Activated CD8-positive, alpha-beta memory T cell treated with anti-CD3 and anti-CD28 coated beads, Interleukin-2, amount 10 ng/mL, durations not matched to agents 7 days and 5 days (primary cell): Measurements from ENCODE around the gene MYNN. TPM values are rescaled to one million over a fixed set of nuclear protein-coding genes. Genes with fewer than 3 reads are reported as not detected.
A peak's percentile ranks its signal among the peaks of the same experiment; 100 is the strongest.
"Not testable (repeated sequence)": the region's sequence is repeated elsewhere in the genome, so short reads cannot be mapped to it uniquely, and the experiment has no call there.

Experiments used
- ATAC-seq: fragments of 150-1000 bp; cut with Tn5 transposase; one replicate; pipeline ENCODE4 v1.10.0; 2021; ENCODE audit warnings: moderate library complexity
- CTCF ChIA-PET: fragments of 350-600 bp; sonication (Branson Sonifier 250); formaldehyde crosslinking; loops from one replicate; lab custom pipeline; 2021; ENCODE audit warnings: antibody characterized with exemption; lab: Charles Lee
- DNase-seq: peaks from one replicate; pipeline ENCODE4 v3.0.0-alpha.2; 2020
- H3K27ac Mint-ChIP-seq: one replicate; pipeline ENCODE4 v1.8.0; 2021; ENCODE audit warnings: mild to moderate bottlenecking, mixed read lengths
- H3K27me3 Mint-ChIP-seq: one replicate; pipeline ENCODE4 v1.8.0; 2021; ENCODE audit warnings: mixed read lengths
- H3K36me3 Mint-ChIP-seq: one replicate; pipeline ENCODE4 v1.8.0; 2021; ENCODE audit warnings: mild to moderate bottlenecking, mixed read lengths
- H3K4me1 Mint-ChIP-seq: one replicate; pipeline ENCODE4 v1.8.0; 2021; ENCODE audit warnings: mixed read lengths
- H3K4me3 Mint-ChIP-seq: one replicate; pipeline ENCODE4 v1.8.0; 2021; ENCODE audit warnings: mild to moderate bottlenecking, moderate library complexity, mixed read lengths
- H3K9me3 Mint-ChIP-seq: one replicate; pipeline ENCODE4 v1.8.0; 2022; ENCODE audit warnings: low read depth, mixed read lengths
- total RNA-seq, 2 experiments: library from RNA; stranded (reverse); gene quantifications; one replicate each; pipeline ENCODE4 v1.2.3, GENCODE V29; 2021

MYNN gene
- total RNA-seq: 10 to 100 TPM; 15.3 to 16.9 TPM

- peak; percentile 82 for ATAC-seq
Measured at GRCh38 chr3:169772897-169773816, at the start of gene MYNN. MYNN (plus strand) TSS chr3:169773396; CDS start chr3:169774296, 900 bp downstream.

GRCh38 chr3:169731857-169732256 is 41.3 kb upstream of the MYNN start:
- H3K4me1 Mint-ChIP-seq, CTCF ChIA-PET, ATAC-seq, DNase-seq, H3K9me3 Mint-ChIP-seq, H3K4me3 Mint-ChIP-seq, H3K36me3 Mint-ChIP-seq, H3K27ac Mint-ChIP-seq: not testable (repeated sequence)
- H3K27me3 Mint-ChIP-seq: peaks cover 31% of the 10 kb centered on the region

More at GRCh38 chr3:169772897-169773816, at the start of gene MYNN:
- H3K4me3 Mint-ChIP-seq: peak within 1 kb of the TSS; percentile 96
- H3K4me1 Mint-ChIP-seq: peaks cover 40% of the 10 kb centered on the region
- no peaks in the 10 kb centered on the region for H3K9me3 Mint-ChIP-seq
- H3K36me3 Mint-ChIP-seq: peaks cover 24% of the 10 kb centered on the region
- DNase-seq: peak; percentile 96
- peak within 1 kb of the TSS; percentile 99 for H3K27ac Mint-ChIP-seq
- no peaks in the 10 kb centered on the region for H3K27me3 Mint-ChIP-seq
- CTCF ChIA-PET: interaction anchor here (0.7 to 2.0 kb wide), 8 partner anchors 8 to 406 kb away, joined by 3 to 12 read pairs (median 4); no protein-coding TSS in a partner anchor

- DNase-seq (no peak), ATAC-seq (no peak)
- Mint-ChIP-seq H3K27me3 (peaks cover 2% of the 10 kb centered on the region), H3K4me3 (no peak overlapping the region), H3K36me3 (no peaks in the 10 kb centered on the region), H3K27ac (no peak overlapping the region), H3K4me1 (no peaks in the 10 kb centered on the region), H3K9me3 (peaks cover 5% of the 10 kb centered on the region)
- CTCF ChIA-PET: interaction anchor here (1.0 kb wide), 1 partner anchor 15 kb away, joined by 3 read pairs; no protein-coding TSS in a partner anchor
Measured at GRCh38 chr3:169739067-169739466, 34.1 kb upstream of the MYNN start.

- no peak for DNase-seq
Measured at GRCh38 chr3:169744366-169745054, 28.7 kb upstream of the MYNN start.

GRCh38 chr3:169746924-169747323 is 26.3 kb upstream of the MYNN start:
- peaks cover 7% of the 10 kb centered on the region for H3K4me1 Mint-ChIP-seq
- CTCF ChIA-PET: no interaction called here
- H3K27ac Mint-ChIP-seq: no peak overlapping the region
- no peaks in the 10 kb centered on the region for H3K9me3 Mint-ChIP-seq
- DNase-seq (no peak), ATAC-seq (no peak)
- H3K4me3 Mint-ChIP-seq: no peak overlapping the region
- H3K27me3 Mint-ChIP-seq: peaks cover 28% of the 10 kb centered on the region
- H3K36me3 Mint-ChIP-seq: no peaks in the 10 kb centered on the region

More at GRCh38 chr3:169744366-169745054, 28.7 kb upstream of the MYNN start:
- no peaks in the 10 kb centered on the region for H3K9me3 Mint-ChIP-seq
- no peak overlapping the region for H3K27ac Mint-ChIP-seq
- H3K4me3 Mint-ChIP-seq: no peak overlapping the region
- H3K4me1 Mint-ChIP-seq: peaks cover 7% of the 10 kb centered on the region
- CTCF ChIA-PET: interaction anchor here (1.0 to 2.7 kb wide), 4 partner anchors 8 to 1533 kb away, joined by 3 to 12 read pairs (median 5); no protein-coding TSS in a partner anchor
- no peaks in the 10 kb centered on the region for H3K36me3 Mint-ChIP-seq
- ATAC-seq: no peak
- H3K27me3 Mint-ChIP-seq: peaks cover 25% of the 10 kb centered on the region

- no peak for DNase-seq
- Mint-ChIP-seq H3K4me1 (peaks cover 7% of the 10 kb centered on the region), H3K9me3 (no peaks in the 10 kb centered on the region), H3K4me3 (no peak overlapping the region), H3K36me3 (no peaks in the 10 kb centered on the region), H3K27ac (no peak overlapping the region), H3K27me3 (peaks cover 36% of the 10 kb centered on the region)
- CTCF ChIA-PET: interaction anchor here (0.7 kb wide), 1 partner anchor 1276 kb away, joined by 3 read pairs; no protein-coding TSS in a partner anchor
- peak; percentile 47 for ATAC-seq
Measured at GRCh38 chr3:169748670-169749069, 24.5 kb upstream of the MYNN start.

- Mint-ChIP-seq H3K36me3 (no peaks in the 10 kb centered on the region), H3K27ac (no peak overlapping the region), H3K9me3 (no peaks in the 10 kb centered on the region), H3K4me3 (no peak overlapping the region), H3K4me1 (peaks cover 7% of the 10 kb centered on the region), H3K27me3 (peaks cover 40% of the 10 kb centered on the region)
- ATAC-seq (no peak), DNase-seq (no peak)
- CTCF ChIA-PET: no interaction called here
Measured at GRCh38 chr3:169750665-169751064, 22.5 kb upstream of the MYNN start.

GRCh38 chr3:169751875-169752274 is 21.3 kb upstream of the MYNN start:
- ATAC-seq (no peak), DNase-seq (no peak)
- Mint-ChIP-seq H3K4me1 (peaks cover 7% of the 10 kb centered on the region), H3K27ac (no peak overlapping the region), H3K36me3 (no peaks in the 10 kb centered on the region), H3K27me3 (peaks cover 36% of the 10 kb centered on the region), H3K9me3 (no peaks in the 10 kb centered on the region), H3K4me3 (no peak overlapping the region)
- CTCF ChIA-PET: interaction anchor here (1.2 kb wide), 1 partner anchor 8 kb away, joined by 3 read pairs; no protein-coding TSS in a partner anchor

- Mint-ChIP-seq H3K27me3 (peaks cover 17% of the 10 kb centered on the region), H3K36me3 (no peaks in the 10 kb centered on the region), H3K9me3 (no peaks in the 10 kb centered on the region), H3K4me3 (no peak overlapping the region), H3K4me1 (peaks cover 13% of the 10 kb centered on the region), H3K27ac (no peak overlapping the region)
- DNase-seq (no peak), ATAC-seq (no peak)
- CTCF ChIA-PET: interaction anchor here (1.4 kb wide), 1 partner anchor 15 kb away, joined by 3 read pairs; no protein-coding TSS in a partner anchor
Measured at GRCh38 chr3:169754711-169755110, 18.5 kb upstream of the MYNN start.

- Mint-ChIP-seq H3K4me3 (no peak overlapping the region), H3K4me1 (peaks cover 17% of the 10 kb centered on the region), H3K9me3 (no peaks in the 10 kb centered on the region), H3K27ac (no peak overlapping the region), H3K36me3 (no peaks in the 10 kb centered on the region), H3K27me3 (peaks cover 17% of the 10 kb centered on the region)
- no peak for DNase-seq
- ATAC-seq: no peak
- CTCF ChIA-PET: no interaction called here
Measured at GRCh38 chr3:169755488-169755887, 17.7 kb upstream of the MYNN start.

GRCh38 chr3:169758359-169758994 is 14.7 kb upstream of the MYNN start:
- CTCF ChIA-PET: interaction anchor here (1.0 to 1.4 kb wide), 2 partner anchors 12 to 14 kb away, joined by 3 read pairs; no protein-coding TSS in a partner anchor
- no peak overlapping the region for H3K4me3 Mint-ChIP-seq
- H3K4me1 Mint-ChIP-seq: peaks cover 27% of the 10 kb centered on the region
- DNase-seq (no peak), ATAC-seq (no peak)
- no peaks in the 10 kb centered on the region for H3K36me3 Mint-ChIP-seq
- H3K27ac Mint-ChIP-seq: no peak overlapping the region
- H3K27me3 Mint-ChIP-seq: peaks cover 7% of the 10 kb centered on the region
- no peaks in the 10 kb centered on the region for H3K9me3 Mint-ChIP-seq

- CTCF ChIA-PET: interaction anchor here (1.0 to 1.4 kb wide), 2 partner anchors 13 kb away, joined by 3 read pairs; no protein-coding TSS in a partner anchor
- Mint-ChIP-seq H3K4me1 (peaks cover 35% of the 10 kb centered on the region), H3K4me3 (no peak overlapping the region), H3K27ac (peak overlapping the region; percentile 52), H3K36me3 (peaks cover 2% of the 10 kb centered on the region), H3K9me3 (no peaks in the 10 kb centered on the region), H3K27me3 (peaks cover 7% of the 10 kb centered on the region)
- DNase-seq: no peak
- peak; percentile 77 for ATAC-seq
Measured at GRCh38 chr3:169759256-169759655, 13.9 kb upstream of the MYNN start.
